ENCODE measurements around the gene SPACA5B.
"Not testable (repeated sequence)": the region's sequence is repeated elsewhere in the genome, so short reads cannot be mapped to it uniquely, and the experiment has no call there.

The SPACA5B gene

GRCh38 chrX:48130326-48130725 is at the start of gene SPACA5B:
Gene SPACA5B, plus strand, starts transcription at chrX:48130626. Its CDS starts 62 bp downstream, at chrX:48130688.
- DNase-seq, result not testable (repeated sequence)

- no peak for DNase-seq
Measured at GRCh38 chrX:48083212-48083611, 47.2 kb upstream of the SPACA5B start.

GRCh38 chrX:48083706-48084105 is 46.7 kb upstream of the SPACA5B start:
- no peak for DNase-seq

GRCh38 chrX:48086082-48086481 is 44.3 kb upstream of the SPACA5B start:
- DNase-seq, result no peak

GRCh38 chrX:48090123-48090522 is 40.3 kb upstream of the SPACA5B start:
- DNase-seq, result no peak

- not testable (repeated sequence) for DNase-seq
Measured at GRCh38 chrX:48092558-48092957, 37.9 kb upstream of the SPACA5B start.

- DNase-seq, result no peak
Measured at GRCh38 chrX:48101443-48101842, 29.0 kb upstream of the SPACA5B start.

GRCh38 chrX:48102874-48103374 is 27.5 kb upstream of the SPACA5B start:
- DNase-seq, result no peak

- no peak for DNase-seq
Measured at GRCh38 chrX:48107717-48108116, 22.7 kb upstream of the SPACA5B start.

- DNase-seq, result not testable (repeated sequence)
Measured at GRCh38 chrX:48125286-48125685, 5.1 kb upstream of the SPACA5B start.

- not testable (repeated sequence) for DNase-seq
Measured at GRCh38 chrX:48132308-48132844, 1.9 kb downstream of the SPACA5B start.

GRCh38 chrX:48139076-48139475 is 8.7 kb downstream of the SPACA5B start:
- not testable (repeated sequence) for DNase-seq

GRCh38 chrX:48141810-48142508 is 11.5 kb downstream of the SPACA5B start:
- DNase-seq, result not testable (repeated sequence)

GRCh38 chrX:48142697-48143096 is 12.3 kb downstream of the SPACA5B start:
- DNase-seq, result not testable (repeated sequence)

GRCh38 chrX:48153769-48154168 is 23.3 kb downstream of the SPACA5B start:
- DNase-seq, result no peak

- DNase-seq, result no peak
Measured at GRCh38 chrX:48154796-48155195, 24.4 kb downstream of the SPACA5B start.

GRCh38 chrX:48156014-48156413 is 25.6 kb downstream of the SPACA5B start:
- DNase-seq, result no peak

GRCh38 chrX:48165241-48165640 is 34.8 kb downstream of the SPACA5B start:
- no peak for DNase-seq

GRCh38 chrX:48166322-48166721 is 35.9 kb downstream of the SPACA5B start:
- DNase-seq, result not testable (repeated sequence)

GRCh38 chrX:48179691-48180090 is 49.3 kb downstream of the SPACA5B start:
- no peak for DNase-seq

- no peak for DNase-seq
Measured at GRCh38 chrX:48180811-48181210, 50.4 kb downstream of the SPACA5B start.

GRCh38 chrX:48181882-48182281 is 51.5 kb downstream of the SPACA5B start:
- DNase-seq, result not testable (repeated sequence)
